Raji (cell line): ENCODE results near the gene TEX261.
A peak's percentile ranks its signal among the peaks of the same experiment; 100 is the strongest.

ENCODE experiments used
- POLR2A ChIP-seq: IDR thresholded peaks from 2 replicates; pipeline ENCODE4 v1.6.1; 2011; ENCODE audit warnings: low read depth, low read length, control low read depth; ENCODE audit not compliant: insufficient read depth

The TEX261 gene

DNA sequence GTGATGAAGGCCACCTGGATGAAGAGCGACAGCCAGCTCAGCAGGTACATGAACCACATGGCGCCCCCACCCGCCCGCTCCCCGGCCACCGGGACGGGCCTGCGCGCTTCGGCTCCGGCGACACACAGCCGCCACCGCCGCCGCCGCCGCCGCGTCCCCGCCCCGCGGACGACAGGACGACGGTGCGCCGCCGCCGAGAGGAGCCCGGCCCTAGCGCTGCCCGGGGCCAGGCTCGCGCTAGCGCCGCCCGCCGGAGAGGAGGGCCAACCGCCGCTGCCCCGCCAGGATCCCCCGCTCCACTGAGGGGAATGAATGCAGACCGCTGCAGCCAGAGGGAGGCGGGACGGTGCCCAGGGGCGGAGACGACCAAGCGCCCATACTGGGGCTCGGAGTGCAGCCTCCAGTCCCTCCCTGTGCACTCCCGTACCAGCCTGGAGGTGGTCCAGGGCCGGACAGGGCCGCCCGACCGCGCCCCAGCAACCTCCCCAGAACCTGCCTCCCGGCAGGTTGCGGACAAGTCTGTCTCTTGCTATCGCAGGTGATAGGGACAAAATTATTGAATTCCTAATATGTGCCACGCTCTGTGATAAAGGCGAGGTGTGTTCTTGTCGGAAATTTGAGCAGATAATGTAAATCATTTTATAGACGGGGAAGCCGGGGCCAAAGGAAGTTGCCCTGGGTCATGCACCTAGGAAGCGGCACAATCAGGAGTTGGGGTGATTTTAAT, at the start of gene TEX261:
TEX261 (minus strand) TSS at position 175 of the 727 bp plus-strand sequence; CDS start at position 59, 116 bp downstream.
- peak; percentile 75 for TF ChIP-seq POLR2A

- TF ChIP-seq POLR2A: no peak
Observed at GRCh38 chr2:71043531-71044407, 49.1 kb upstream of the TEX261 start.

DNA sequence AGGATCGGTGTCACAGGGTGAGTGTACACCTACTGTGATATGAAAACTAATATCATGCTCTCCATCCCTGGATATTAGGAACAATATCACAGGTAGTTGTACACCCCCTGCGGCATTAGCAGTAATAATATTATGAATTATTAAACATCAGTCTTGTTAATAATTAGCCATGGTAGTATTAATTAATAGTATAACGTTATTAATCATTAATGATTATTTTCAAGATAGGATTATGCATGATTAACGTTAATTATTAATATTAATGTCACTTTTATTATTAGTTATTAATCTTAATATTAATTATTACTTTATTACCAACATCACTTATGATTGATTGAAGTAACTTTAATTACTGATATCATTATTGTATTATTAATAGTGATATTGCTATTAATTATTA, 47.6 kb upstream of the TEX261 start:
- TF ChIP-seq POLR2A: no peak

DNA sequence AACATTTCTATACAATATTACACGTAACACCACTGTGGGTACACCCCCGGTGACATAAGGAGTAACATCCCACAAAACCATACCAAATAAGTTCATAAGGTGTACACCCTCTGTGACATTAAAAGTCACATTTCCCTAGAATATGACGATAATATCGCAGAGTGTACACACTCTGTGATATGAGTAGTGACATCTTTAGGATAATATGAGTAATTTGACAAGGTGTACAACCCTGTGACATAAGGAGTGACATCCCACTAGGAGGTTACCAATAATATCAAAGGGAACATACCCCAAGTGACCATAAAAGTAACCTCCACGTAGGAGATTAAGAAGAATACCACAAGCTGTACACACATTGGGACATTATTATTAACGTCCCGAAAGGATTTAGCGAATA, 24.0 kb upstream of the TEX261 start:
- TF ChIP-seq POLR2A: no peak

GRCh38 chr2:71008342-71008741, 13.7 kb upstream of the TEX261 start:
- no peak for TF ChIP-seq POLR2A

DNA sequence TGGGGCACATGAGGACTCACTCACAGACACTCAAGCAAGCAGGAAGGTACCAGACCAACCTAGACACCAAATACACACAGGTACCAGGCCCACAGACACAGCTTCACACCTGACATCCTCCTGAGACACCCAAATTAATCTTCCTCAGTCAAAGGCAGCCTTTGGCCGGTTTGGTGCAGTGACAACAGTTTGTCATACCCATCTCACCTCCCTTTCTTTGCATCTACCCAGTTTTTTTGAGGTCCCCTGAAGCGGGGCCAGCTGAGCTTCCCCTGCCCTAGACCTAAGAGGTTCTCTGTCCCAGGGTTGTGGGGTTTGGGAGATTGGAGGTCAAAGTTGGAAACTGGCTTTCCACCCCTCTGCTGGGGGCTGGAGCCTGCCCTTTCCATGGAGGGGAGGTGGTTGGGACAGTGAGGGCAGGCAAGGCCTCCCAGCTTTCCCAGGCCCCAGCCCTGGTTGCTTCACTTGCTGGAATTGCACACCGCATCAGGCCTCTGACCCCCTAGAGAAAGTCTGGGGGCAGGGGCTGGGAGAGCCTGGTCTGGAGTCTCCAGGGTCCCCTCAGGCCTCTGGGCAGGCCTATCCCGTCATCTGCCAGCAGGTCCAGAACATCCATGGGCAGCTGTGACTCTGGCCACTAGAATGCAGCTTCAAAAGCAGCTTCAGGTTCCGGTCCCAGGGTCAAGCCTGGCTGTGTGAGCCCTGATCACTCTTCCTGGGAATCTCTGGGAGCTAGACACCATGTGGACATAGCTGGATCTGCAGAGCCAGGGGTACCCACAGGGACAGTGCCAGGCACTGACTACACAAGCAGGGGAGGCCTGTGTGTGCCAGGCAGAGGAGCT, 12.5 kb upstream of the TEX261 start:
- TF ChIP-seq POLR2A: no peak

DNA sequence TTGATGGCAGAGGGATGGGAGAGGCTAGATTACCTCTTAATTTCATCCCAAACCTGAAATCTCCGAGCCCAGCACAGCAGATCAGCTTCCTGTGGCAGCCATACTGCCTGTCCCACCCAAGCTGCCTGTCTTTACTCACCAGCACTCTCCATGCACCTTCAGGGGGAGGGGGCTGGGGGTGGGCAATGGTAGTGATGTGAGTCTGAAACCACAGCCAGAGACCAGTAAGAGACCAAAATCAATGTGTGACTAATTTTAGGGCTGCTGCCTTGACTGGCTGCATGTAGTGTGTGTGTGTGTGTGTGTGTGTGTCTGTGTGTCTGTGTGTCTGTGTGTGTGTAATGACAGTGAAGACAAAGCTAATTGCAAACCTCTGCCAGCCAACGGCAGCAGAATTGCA, 11.7 kb upstream of the TEX261 start:
- TF ChIP-seq POLR2A: no peak

GRCh38 chr2:71005271-71006202, 10.9 kb upstream of the TEX261 start:
- TF ChIP-seq POLR2A: no peak

DNA sequence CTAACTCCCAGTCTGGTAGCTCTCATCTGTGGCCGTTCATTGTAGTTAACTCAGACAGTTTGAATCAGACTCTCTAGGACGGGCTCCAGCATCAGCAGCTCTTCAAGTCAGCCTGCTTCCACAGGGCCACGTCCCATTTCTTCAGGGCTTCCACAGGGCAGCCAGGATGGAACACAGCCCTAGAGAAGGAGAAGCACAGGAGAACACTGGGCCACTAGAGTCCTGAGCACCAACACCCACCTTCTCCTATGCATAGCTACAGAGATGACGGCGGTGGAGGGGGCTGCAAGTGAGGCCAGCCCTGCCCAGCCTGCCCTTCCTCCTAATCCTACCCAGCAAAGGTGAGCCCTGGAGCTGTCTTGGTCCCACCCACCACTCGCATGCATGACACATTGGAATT, 10.2 kb upstream of the TEX261 start:
- no peak for TF ChIP-seq POLR2A

- no peak for TF ChIP-seq POLR2A
Observed at GRCh38 chr2:71003966-71004755, 9.5 kb upstream of the TEX261 start.

- TF ChIP-seq POLR2A: no peak
Observed at GRCh38 chr2:71003396-71003795, 8.7 kb upstream of the TEX261 start.

DNA sequence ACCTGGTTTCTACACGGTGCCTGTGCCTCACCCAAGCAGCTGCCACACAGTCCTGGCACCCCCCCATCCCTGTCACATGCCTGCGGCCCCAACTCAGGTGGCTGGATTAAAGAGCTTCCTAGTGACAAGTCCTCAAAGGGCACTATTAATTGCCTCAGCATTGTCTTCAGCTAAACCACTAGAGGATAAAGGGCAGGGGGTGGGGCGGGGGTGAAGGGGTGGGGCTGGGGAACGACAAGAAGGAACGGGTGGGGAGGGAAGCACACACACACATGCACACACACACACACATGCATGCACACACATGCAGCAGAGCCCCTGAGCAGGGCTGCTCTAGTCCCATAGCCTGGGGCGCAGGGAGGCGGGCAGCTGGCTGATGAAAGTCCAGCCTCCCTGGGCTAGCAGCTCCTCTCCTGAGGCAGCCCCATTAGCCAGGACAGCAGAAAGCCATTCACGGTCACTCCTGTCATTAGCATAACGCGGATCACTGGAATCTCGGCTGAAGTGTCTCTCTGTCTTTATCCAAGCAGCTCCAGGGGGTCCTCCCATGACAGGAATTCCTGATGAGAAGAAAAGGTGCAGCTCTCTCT, 7.4 kb upstream of the TEX261 start:
- TF ChIP-seq POLR2A: no peak

DNA sequence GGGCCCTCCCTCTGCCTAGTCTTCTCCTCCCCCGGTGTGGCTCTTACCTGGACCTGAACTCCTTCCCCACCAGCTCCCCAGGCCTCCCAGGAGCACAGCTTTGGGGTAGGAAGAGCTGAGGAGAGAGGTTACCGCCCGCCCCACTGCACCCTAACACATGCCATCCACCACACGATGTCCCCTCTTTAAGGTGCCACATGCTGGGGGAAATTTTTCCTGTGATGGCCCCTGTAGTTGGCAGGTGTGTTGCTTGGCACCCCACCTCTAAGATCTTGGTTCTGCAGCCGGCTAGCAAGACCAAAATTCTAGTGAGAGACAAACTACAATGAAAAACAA, 6.9 kb upstream of the TEX261 start:
- TF ChIP-seq POLR2A: no peak
